Glutamatergic neuron (in vitro differentiated cells): ENCODE data around the gene ZNF747. TPM values are rescaled to one million over a fixed set of nuclear protein-coding genes. Genes with fewer than 3 reads are reported as not detected.

Experiments used
- DNase-seq: peaks from one replicate; pipeline ENCODE4 v3.0.0; 2022
- H3K27ac Mint-ChIP-seq: one replicate; pipeline ENCODE4 v1.8.0; 2020; ENCODE audit warnings: mild to moderate bottlenecking, mixed read lengths, inconsistent platforms; ENCODE audit not compliant: unreplicated experiment
- H3K27me3 Mint-ChIP-seq: one replicate; pipeline ENCODE4 v1.8.0; 2020; ENCODE audit warnings: mild to moderate bottlenecking, moderate library complexity, mixed read lengths, inconsistent platforms; ENCODE audit not compliant: unreplicated experiment
- H3K36me3 Mint-ChIP-seq: one replicate; pipeline ENCODE4 v1.8.0; 2020; ENCODE audit warnings: mild to moderate bottlenecking, mixed read lengths, inconsistent platforms; ENCODE audit not compliant: unreplicated experiment
- H3K4me1 Mint-ChIP-seq: one replicate; pipeline ENCODE4 v1.8.0; 2020; ENCODE audit warnings: mild to moderate bottlenecking, low read depth, mixed read lengths, inconsistent platforms; ENCODE audit not compliant: unreplicated experiment
- H3K4me3 Mint-ChIP-seq: one replicate; pipeline ENCODE4 v1.8.0; 2020; ENCODE audit warnings: mild to moderate bottlenecking, mixed read lengths, inconsistent platforms; ENCODE audit not compliant: unreplicated experiment
- H3K9me3 Mint-ChIP-seq: one replicate; pipeline ENCODE4 v1.8.0; 2020; ENCODE audit warnings: mild to moderate bottlenecking, moderate library complexity, mixed read lengths, inconsistent platforms; ENCODE audit not compliant: unreplicated experiment
- total RNA-seq: library from RNA; stranded (reverse); fragmentation: NEBNext Ultra II Directional; extraction: Animal tissue kit (Norgen Biotek cat#: 25700); gene quantifications from one replicate; pipeline ENCODE4 v1.2.1, GENCODE V29; 2021; ENCODE audit not compliant: unreplicated experiment
- TF ChIP-seq, protein P1 (sequence below): fragments of 200-600 bp; sonication (generic); IDR thresholded peaks from one replicate; pipeline ENCODE4 v1.5.0; 2021; ENCODE audit not compliant: partially characterized antibody, unreplicated experiment

Gene ZNF747
- total RNA-seq, 1 donor from 2014 or later, result 15.1 TPM

DNA sequence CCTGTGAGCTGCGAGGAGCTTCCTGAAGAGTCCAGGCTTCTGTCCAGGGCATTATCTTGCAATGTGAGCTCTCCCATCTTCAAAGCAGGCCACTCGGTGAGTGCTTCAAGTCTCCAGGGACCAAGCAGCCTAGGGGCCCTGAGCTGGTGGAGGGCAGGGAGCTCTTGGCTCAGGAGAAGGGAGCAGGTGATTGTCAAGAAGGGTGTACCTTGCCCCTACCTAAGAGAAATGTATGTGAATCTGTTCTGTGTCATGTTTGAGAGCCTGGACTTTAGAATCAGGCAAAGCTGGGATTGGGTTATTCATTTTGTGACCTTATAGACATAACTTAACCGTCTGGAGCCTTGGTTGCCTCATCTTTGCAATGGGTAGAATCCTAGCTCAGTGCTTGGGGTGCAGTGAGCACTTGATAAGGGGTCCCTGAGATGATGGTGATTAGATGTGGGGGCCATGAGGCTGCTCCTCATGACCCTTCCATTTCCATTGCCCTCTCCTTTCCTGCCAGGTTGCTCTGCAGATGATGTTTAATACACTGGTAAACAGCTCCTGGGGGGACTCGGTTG, 24.2 kb downstream of the ZNF747 start:
- no peak overlapping the region for H3K27ac Mint-ChIP-seq
- H3K9me3 Mint-ChIP-seq, result no peaks in the 10 kb centered on the region
- peaks cover 4% of the 10 kb centered on the region for H3K27me3 Mint-ChIP-seq
- no peaks in the 10 kb centered on the region for H3K36me3 Mint-ChIP-seq
- TF ChIP-seq, protein P1, sequence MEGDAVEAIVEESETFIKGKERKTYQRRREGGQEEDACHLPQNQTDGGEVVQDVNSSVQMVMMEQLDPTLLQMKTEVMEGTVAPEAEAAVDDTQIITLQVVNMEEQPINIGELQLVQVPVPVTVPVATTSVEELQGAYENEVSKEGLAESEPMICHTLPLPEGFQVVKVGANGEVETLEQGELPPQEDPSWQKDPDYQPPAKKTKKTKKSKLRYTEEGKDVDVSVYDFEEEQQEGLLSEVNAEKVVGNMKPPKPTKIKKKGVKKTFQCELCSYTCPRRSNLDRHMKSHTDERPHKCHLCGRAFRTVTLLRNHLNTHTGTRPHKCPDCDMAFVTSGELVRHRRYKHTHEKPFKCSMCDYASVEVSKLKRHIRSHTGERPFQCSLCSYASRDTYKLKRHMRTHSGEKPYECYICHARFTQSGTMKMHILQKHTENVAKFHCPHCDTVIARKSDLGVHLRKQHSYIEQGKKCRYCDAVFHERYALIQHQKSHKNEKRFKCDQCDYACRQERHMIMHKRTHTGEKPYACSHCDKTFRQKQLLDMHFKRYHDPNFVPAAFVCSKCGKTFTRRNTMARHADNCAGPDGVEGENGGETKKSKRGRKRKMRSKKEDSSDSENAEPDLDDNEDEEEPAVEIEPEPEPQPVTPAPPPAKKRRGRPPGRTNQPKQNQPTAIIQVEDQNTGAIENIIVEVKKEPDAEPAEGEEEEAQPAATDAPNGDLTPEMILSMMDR, result no peak
- H3K4me3 Mint-ChIP-seq, result no peak overlapping the region
- DNase-seq, result no peak
- H3K4me1 Mint-ChIP-seq, result no peaks in the 10 kb centered on the region

DNA sequence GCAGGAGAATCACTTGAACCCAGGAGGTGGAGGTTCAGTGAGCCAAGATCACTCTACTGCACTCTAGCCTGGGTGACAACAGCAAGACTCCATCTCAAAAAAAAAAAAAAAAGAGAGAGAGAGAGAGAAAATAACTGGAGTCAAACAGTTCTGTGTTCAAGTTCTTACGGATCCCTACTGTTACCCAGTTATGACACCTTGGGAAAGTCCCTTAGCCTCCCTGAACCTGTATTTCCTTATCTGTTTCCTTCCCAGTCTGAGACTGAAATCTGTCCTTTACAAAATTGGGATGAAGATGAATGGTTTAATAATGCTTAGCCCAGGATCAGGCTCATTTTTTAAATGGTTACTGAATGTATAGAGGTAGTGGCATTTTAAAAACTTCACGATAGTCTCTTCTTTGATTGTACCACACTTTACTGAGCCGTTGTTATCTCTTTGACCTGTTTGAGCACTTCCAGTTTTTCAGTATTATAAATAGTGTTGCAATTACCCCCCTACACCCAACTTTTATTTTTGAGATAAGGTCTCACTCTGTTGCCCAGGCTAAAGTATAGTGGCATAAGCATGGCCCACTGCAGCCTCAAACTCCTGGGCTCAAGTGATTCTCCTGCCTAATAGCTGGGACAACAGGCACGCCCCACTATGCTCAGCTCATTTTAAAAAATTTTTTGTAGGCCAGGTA, 25.4 kb downstream of the ZNF747 start:
- no peak for DNase-seq
- Mint-ChIP-seq H3K27ac (no peak overlapping the region), H3K4me1 (no peaks in the 10 kb centered on the region), H3K4me3 (no peak overlapping the region), H3K9me3 (no peaks in the 10 kb centered on the region), H3K36me3 (no peaks in the 10 kb centered on the region), H3K27me3 (peaks cover 6% of the 10 kb centered on the region)
- TF ChIP-seq, protein P1, result no peak

DNA sequence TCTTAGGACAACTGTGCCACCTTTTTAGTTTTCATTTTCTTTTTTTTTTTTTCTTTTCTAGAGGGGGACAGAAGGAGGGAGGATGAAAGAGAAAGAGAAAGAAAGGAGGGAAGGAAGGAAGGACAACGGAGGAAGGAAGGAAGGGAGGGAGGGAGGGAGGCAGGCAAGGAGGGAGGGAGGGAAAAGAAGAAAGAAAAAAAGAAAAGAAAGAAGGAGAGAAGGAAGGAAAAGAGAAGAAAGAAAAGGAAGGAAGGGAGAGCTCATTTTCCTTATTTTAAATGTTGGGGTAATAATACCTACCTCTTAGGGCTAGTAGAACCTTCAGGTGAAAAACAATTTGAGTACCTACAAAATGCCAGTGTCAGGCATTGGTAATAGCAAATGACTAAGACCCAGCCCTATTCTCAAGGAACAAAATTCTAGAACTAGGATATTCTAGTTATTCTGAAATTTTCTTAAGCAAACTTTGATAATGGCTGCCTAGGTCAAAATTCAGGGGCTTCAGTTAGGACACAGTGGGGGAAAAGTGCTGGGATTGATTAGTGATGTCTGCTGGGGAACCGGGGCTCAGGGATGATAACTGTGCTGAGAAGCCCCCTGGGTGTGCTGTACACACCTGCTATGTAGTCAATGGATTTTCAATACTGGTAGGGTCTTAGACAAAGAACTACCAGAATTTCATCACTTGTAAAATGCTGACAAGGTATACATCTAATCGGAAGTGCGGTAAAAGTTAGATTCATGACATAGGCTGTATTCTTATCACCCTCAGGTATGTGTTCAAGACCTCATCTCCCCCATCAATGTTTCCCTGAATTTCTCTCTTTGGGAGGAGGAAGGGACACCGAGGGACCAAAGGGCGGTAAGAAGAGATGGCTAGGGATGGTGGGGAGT, 31.0 kb downstream of the ZNF747 start:
- Mint-ChIP-seq H3K4me3 (no peak overlapping the region), H3K4me1 (no peaks in the 10 kb centered on the region)

DNA sequence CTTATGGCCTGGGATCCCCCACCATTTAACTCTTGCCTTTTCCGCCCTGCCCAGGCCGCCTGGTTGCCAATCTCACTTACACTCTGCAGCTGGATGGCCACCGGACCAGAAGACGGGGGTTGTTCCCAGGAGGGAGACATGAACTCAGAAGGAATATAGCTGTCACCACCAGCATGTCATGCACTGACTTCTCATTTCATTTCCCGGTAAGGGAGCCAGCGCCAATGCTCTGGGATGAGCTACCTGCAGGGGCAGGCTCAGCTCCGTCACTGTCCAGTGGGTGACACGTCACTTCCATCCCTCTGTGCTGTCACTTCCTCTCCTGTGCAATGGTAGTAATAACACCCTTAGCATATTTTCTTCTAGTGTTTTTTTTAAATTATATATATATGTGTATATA, 35.4 kb downstream of the ZNF747 start:
- H3K4me1 Mint-ChIP-seq, result no peaks in the 10 kb centered on the region
- no peaks in the 10 kb centered on the region for H3K36me3 Mint-ChIP-seq
- H3K27me3 Mint-ChIP-seq, result no peaks in the 10 kb centered on the region
- no peak for DNase-seq
- no peak overlapping the region for H3K4me3 Mint-ChIP-seq
- no peaks in the 10 kb centered on the region for H3K9me3 Mint-ChIP-seq
- no peak overlapping the region for H3K27ac Mint-ChIP-seq
- TF ChIP-seq, protein P1, result no peak

More for the DNA sequence above, 31.0 kb downstream of the ZNF747 start:
- TF ChIP-seq, protein P1, result no peak
- Mint-ChIP-seq H3K9me3 (no peaks in the 10 kb centered on the region), H3K36me3 (no peaks in the 10 kb centered on the region), H3K27ac (no peak overlapping the region), H3K27me3 (peaks cover 3% of the 10 kb centered on the region)
- DNase-seq, result no peak
